SK-MEL-5 (cell line): Measurements from ENCODE around the gene DGKZ. TPM values are rescaled to one million over a fixed set of nuclear protein-coding genes. Genes with fewer than 3 reads are reported as not detected.
"Not testable (repeated sequence)": the region's sequence is repeated elsewhere in the genome, so short reads cannot be mapped to it uniquely, and the experiment has no call there.

Source experiments
- DNase-seq: peaks from one replicate; pipeline ENCODE4 v3.0.0-alpha.2; 2016; ENCODE audit warnings: low read depth, low spot score
- in situ Hi-C: cut with HindIII; loops from 2 replicates; pipeline ENCODE4 v1.10.0; 2016; ENCODE audit warnings: low sequenced_read_pairs, high pct_unique_total_duplicates, low pct_unique_long_range_greater_than_20kb
- total RNA-seq: library from RNA; depleted of rRNA; stranded (reverse); fragments of >200 nt; shearing (Covaris generic); gene quantifications from 2 replicates; pipeline ENCODE4 v1.2.3, GENCODE V29; 2014

DGKZ gene
- total RNA-seq, 1 experiment from 2014 or later = 27.6 TPM

GRCh38 chr11:46372501-46372900, 25.2 kb downstream of the DGKZ start:
- DNase-seq, in situ Hi-C loops: not testable (repeated sequence)

GRCh38 chr11:46373787-46374740, 26.8 kb downstream of the DGKZ start:
- no peak for DNase-seq
- in situ Hi-C loops = no loop called here

DNA sequence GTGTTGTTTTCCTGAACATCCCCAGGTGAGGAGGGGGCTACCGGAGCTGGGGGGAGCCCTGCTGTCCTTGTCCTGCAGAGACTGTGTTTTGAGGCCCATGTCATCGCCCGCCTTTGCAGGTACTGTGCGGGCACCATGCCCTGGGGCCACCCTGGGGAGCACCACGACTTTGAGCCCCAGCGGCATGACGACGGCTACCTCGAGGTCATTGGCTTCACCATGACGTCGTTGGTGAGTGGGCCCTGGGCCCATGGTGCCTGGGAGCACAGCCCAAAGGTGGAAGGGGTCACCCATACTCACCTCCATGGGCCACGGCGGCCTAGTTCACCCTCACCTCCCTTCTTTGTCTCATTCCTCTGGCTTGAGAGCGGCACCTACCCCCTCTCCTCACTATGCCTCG, 27.6 kb downstream of the DGKZ start:
- no peak for DNase-seq
- in situ Hi-C loops = no loop called here

DNA sequence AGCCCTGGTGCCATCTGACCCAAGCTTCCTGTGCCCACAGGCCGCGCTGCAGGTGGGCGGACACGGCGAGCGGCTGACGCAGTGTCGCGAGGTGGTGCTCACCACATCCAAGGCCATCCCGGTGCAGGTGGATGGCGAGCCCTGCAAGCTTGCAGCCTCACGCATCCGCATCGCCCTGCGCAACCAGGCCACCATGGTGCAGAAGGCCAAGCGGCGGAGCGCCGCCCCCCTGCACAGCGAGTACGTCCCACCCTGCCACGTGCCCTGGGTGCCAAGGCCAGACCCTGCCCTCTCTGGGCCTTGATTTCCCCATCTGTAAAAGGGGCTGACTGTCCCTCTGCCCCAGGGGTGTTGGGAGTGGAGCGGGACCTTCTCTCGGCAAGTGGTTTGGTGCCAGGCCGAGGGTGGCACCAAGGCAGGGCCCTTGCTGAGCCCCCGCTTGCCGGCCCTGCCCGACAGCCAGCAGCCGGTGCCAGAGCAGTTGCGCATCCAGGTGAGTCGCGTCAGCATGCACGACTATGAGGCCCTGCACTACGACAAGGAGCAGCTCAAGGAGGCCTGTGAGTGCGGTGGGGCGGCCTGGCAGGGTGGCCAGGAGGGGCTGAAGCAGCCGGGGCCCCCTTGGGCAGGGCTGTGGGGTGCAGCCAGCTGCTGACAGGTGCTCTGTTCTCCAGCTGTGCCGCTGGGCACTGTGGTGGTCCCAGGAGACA, 28.3 kb downstream of the DGKZ start:
- in situ Hi-C loops = no loop called here
- DNase-seq = no peak

DNA sequence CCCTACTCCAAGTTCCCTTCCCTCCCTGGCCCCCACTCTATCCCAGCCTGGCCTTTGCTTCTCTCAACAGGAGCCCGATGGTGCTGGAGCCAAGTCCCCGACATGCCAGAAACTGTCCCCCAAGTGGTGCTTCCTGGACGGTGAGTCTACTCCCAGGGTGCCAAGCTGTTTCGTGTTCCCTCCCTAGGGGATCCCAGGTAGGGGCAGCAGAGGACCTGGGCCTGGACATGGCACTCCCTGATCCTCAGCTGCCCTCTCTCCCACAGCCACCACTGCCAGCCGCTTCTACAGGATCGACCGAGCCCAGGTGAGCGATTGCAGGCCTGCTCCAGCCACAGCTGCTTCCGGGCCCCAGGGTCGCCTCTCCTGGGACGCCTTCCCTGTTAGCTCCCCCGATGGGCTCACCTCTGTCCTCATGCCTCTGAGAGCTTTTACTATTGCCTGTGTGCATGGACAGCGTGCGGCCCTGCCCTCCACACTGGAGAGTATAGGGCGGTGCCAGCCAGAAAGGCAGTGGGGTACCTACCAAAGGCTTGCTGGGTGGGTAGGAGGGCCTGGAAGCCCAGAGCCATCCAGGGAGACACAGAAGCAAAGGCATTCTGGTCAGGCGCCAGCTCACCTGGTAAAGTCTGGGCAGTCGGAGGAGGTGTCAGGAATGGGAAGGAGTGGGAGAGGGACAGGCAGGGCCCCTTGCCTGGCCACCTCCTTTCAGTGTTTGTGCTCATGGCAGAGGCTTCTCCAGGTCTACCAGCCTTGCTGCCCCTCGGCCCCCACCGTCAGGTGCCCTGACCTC, 29.2 kb downstream of the DGKZ start:
- DNase-seq = no peak
- in situ Hi-C loops = no loop called here

- no peak for DNase-seq
- in situ Hi-C loops = no loop called here
Observed at GRCh38 chr11:46377290-46377689, 30.0 kb downstream of the DGKZ start.

GRCh38 chr11:46377831-46378230, 30.6 kb downstream of the DGKZ start:
- in situ Hi-C loops = no loop called here
- DNase-seq = no peak

DNA sequence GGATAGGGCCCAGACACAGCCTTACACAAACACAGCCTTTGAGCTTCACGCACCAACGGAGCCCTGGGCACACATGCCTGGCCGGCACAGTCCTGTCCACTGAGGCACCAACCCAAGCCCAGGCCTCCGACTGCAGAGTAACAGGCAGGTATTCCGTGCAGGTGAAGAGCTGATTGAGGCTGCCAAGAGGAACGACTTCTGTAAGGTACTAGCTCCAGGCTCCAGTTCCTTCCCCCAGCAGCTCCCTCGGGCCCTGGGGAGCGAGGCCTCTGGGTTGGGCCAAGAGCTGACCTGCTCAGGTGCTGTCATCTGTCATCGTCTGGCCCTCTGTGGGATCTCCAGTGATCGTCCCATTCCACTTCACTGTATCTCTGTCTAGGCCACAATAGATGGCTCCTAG, 31.0 kb downstream of the DGKZ start:
- DNase-seq = no peak
- in situ Hi-C loops = no loop called here

GRCh38 chr11:46378811-46379481, 31.7 kb downstream of the DGKZ start:
- DNase-seq = no peak
- in situ Hi-C loops = no loop called here

GRCh38 chr11:46379482-46380293, 32.4 kb downstream of the DGKZ start:
- in situ Hi-C loops, DNase-seq: not testable (repeated sequence)

DNA sequence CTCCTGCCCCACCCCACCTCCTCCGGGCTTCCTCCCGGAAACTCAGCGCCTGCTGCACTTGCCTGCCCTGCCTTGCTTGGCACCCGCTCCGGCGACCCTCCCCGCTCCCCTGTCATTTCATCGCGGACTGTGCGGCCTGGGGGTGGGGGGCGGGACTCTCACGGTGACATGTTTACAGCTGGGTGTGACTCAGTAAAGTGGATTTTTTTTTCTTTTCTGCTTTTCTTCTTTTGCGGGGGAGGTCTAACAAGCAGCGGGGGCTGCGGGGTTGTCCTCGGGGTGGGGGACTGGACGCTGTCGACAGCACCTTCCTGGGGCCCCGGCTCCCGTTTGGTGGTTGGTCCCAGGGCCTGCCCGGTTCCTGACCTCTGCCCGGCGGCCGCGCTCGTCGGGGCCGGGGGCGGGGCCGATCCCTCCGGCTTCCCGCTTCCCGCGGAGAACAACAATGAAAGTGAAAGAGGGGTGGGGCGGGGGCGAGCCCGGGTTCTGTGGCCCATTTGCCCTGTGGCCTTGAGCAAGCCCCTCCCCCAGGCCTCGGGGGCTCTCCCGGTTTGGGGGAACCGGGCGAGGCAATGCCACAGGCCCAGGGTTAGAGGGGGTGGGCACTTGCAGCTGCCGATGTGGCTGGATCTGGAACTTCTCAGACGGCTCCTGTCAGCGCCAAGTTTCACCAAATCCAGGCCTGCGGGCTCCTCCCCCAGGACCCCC, 33.2 kb downstream of the DGKZ start:
- DNase-seq = no peak
- in situ Hi-C loops = no loop called here

GRCh38 chr11:46381048-46381818, 34.0 kb downstream of the DGKZ start, which contains the start of gene MDK:
Gene MDK (plus strand): TSS chr11:46381669. CDS start chr11:46382058, 389 bp downstream.
- DNase-seq = no peak
- in situ Hi-C loops = no loop called here

DNA sequence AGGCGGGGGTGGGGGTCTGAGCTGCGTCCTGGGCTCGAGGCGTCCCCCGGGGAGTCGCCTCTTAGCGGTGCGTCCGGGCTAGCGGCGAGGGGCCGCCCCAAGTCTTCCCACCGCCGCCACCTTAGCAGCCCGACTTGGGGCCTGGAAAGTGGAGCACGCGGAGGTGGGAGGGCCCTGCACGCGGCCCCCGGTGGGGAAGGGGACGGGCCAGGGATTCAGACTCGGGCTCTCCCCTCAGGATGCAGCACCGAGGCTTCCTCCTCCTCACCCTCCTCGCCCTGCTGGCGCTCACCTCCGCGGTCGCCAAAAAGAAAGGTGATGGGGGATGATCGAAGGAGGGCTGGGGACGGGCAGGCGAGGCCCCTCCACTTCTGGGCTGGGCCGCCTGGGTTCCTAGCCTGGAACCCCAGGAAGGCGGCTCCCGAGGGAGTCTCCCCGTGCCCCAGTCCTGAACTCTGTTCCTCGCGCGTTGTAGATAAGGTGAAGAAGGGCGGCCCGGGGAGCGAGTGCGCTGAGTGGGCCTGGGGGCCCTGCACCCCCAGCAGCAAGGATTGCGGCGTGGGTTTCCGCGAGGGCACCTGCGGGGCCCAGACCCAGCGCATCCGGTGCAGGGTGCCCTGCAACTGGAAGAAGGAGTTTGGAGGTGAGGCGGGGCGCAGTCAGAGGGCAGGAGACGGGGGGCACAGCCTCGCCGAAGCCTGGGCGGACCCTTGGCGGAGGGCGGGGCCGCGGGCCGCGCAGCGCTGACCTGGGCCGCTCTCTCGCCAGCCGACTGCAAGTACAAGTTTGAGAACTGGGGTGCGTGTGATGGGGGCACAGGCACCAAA, 34.8 kb downstream of the DGKZ start:
- DNase-seq = no peak
- in situ Hi-C loops = no loop called here

GRCh38 chr11:46382646-46383403, 35.6 kb downstream of the DGKZ start:
- in situ Hi-C loops = no loop called here
- peak; percentile 72 for DNase-seq
